ENCODE measurements around the gene GTPBP4.
A peak's percentile ranks its signal among the peaks of the same experiment; 100 is the strongest.
"Not testable (repeated sequence)": the region's sequence is repeated elsewhere in the genome, so short reads cannot be mapped to it uniquely, and the experiment has no call there.

Gene GTPBP4

DNA sequence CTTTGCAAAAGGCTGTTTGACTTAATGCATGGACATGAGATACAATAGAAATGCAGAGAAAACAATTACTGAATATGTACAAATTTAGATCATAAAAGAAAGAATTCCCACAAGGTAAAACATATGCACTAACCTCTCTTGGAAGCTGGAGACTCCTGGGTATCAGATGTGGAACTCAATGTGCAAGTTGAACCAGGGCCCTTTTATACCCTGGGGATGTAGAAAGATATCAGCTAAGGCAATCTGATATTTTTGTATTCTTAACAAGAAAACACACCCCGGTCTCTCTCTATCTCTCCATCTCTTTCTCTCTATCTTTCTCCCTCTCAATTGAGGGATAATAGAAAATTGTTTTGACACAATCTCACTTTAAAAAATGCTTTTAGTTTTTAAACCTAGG is 37.4 kb downstream of the GTPBP4 start, which contains the start of gene IDI2:
Gene IDI2, minus strand, starts transcription at position 177 of the 400 bp plus-strand sequence. CDS start 1,136 bp downstream, outside the sequence.
- no peak for DNase-seq (ENCODE audit: low spot score)

DNA sequence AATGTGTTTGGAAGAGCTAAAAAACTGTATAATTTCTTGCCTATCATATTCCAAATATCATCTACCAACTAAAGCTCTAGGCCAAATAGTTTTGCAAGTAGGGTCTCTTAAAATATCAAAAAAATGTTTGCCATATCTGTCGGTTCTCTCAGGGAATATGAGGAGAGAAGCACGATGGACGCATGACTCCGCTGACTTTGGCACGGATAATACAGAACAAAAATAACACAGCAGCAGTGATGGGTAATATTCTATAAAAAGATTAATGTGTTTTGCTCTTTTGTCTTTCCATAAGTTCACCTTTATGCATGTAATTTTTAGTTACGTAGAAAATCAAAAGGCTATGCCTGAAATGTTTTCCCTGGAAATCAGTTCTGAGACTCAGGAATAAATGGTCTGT is 38.3 kb downstream of the GTPBP4 start:
- no peak for DNase-seq (ENCODE audit: low spot score)

DNA sequence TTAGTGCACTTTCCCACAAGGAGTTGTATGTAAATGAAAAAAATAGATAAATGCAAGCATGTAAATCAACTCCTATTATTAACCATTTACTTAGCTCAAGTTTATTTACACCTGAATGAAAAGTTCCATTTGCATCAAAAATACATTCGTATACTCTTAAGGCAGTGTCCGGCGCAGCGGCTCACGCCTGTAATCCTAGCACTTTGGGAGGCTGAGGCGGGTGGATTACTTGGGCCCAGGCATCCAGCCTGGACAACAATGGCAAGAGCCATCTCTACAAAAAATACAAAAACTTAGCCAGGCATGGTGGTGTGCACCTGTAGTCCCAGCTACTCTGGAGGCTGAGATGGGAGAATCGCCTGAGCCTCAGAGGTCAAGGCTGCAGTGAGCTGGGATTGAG is 41.6 kb downstream of the GTPBP4 start:
- no peak for DNase-seq (ENCODE audit: low spot score)

DNA sequence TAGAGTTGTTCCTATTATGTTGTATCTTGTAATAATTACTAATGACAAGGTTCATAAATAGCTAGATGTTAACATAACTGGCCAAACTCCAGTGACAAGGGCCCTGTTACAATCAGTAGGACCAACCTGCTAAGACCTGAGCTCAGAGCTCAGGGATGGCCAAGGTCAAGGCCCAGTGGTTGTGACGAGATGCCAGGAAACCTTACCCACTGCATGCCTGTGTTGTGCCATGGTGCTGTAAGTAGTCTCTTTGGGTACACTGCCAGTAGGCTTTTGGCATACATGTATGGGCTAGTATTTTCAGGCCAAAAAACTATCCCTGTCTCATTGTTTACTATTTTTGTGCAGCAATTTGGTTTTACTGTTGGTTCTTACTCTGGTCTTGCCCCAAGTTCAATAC is 45.4 kb downstream of the GTPBP4 start:
- no peak for DNase-seq (ENCODE audit: low spot score)

DNA sequence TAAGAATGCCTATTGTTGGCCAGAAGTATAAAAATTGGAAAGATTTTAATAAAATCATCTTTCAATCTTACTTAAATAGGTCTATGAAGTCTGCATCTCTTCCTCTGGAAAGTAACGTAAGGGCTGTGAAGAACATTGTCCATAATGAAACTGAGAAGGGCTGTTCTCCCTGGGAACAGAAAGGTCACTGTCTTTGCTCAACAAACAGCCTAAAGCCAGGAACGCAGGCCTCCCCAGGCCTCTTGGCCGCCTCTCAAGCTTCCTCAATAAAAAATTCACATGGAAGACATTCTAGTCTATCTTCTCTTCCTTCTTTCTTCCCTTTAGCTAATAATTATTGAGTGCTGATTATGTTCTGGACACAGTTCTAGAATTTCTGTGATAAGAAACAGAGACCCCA is 46.5 kb downstream of the GTPBP4 start:
- DNase-seq (ENCODE audit: low spot score), result no peak

DNA sequence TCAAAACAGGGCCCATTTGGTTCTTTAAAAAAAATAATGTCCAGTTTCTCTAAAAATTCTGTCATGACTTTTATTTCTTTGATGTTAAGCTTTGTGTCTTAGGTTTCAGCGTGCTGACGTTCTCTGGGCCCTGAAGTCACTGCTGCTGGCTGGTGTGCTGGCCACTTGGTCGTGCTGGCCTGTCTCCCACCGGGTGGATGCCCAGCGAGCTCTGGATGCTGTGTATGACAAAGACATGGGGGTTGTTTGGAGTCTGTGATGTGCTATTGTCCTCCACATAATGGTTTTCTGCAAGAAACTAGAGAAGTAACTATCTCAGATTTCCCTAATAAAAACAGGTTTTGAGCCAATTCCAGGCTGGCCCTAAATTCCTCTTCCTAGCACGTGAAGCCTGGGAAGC is 47.0 kb downstream of the GTPBP4 start:
- no peak for DNase-seq (ENCODE audit: low spot score)

DNA sequence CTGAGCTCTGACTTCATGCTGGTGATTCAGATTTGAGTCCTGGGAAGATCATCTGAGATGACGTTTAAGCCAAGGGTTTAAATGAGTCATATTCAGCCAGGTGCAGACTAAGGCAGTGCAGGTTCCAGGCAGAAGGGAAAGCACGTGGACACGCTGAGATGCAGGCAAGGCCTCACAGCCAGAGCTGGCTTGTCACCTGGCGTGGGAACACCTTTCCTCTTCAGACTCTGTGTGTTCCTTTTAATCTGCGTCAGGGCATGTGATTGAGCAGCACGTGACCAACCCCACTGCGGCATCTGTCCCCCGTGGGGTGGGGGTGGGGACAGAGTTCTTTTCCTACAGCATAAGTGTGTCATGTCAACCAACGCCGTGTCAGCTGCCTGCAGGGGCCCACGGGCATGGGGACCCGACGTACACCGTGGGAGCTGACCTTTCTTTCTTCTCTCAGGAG is 48.1 kb downstream of the GTPBP4 start:
- peak; percentile 63 for DNase-seq (ENCODE audit: low spot score)

DNA sequence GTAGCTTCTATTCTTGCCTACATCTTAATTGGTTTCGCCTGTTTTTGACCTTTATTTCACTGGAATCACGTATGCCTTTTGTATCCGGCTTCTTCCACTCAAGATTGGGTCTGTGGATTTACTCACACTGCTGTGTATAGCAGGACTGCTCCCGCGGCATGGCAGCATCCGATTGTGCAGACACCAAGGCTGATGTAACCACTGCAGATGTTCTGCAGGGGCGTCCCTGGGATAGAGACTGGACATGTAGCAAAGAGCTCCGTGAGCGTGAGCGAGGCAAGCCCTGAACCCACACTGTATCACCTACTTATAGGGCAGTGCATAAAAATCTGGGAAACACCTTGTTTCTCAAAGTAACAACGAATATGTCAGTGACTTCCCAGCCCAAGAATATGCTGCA is 48.9 kb downstream of the GTPBP4 start:
- no peak for DNase-seq (ENCODE audit: low spot score)

DNA sequence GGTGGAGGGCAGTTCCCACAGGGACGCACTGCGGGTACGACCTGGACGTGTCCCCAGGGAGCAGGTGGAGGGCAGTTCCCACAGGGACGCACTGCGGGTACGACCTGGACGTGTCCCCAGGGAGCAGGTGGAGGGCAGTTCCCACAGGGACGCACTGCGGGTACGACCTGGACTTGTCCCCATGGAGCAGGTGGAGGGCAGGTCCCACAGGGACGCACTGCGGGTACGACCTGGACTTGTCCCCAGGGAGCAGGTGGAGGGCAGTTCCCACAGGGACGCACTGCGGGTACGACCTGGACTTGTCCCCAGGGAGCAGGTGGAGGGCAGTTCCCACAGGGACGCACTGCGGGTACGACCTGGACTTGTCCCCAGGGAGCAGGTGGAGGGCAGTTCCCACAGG is 50.5 kb downstream of the GTPBP4 start:
- not testable (repeated sequence) for DNase-seq (ENCODE audit: low spot score)

DNA sequence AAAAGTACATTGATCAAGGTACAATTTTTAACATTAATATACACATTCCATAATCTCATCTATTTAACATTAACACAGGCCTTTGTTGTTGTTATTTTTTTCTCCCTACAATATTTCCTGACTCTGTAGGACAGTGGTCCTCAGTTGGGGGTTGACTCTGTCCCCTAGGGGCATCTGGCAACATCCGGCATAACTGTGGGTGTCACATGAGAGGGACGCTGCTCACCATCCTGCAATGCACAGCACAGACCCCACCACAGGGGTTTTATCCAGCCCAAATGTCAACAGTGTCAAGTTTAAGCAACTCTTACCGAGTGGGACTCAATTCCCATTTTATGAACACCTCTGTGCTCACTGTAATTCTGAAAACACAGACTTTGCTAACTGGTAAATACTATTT is 51.9 kb downstream of the GTPBP4 start:
- no peak for DNase-seq (ENCODE audit: low spot score)

DNA sequence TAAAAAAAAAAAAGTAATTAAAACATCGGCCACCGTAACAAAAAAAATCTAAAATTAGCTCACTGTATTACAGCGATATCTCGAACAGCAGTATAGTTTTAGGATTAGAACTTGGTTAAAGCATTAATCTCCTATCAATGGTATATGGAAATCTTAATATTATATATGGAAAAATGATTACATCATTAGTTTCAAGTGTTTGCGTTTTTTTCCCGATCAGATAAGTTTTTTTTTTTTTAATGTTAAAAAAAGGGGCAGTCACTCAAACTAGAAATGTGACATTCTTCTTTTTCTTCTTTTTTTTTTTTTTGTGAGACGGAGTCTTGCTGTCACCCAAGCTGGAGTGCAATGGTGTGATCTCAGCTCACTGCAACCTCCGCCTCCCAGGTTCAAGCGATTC is 53.3 kb downstream of the GTPBP4 start:
- no peak for DNase-seq (ENCODE audit: low spot score)

DNA sequence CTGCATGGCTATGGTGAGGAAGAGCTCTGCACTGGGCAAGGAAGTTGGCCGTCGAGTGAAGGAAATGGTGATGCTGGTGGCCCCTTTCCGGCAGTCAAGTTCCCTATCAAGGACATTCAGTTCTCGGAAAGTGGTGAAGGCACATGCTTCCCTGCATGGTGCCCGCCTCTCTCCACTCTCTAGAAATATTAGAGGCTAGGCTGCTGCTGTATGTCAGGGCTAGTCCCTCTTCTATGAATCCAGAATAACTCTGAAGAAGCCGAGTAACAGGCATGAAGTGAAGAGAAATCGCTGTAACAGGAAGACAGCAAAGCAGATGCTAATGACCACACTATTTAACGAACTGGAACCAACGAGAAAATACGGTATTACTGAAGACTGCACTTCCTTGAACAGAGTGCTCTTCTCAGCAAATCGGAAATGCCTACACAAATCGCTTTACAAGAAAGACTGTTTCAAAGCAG is 55.3 kb downstream of the GTPBP4 start:
- DNase-seq (ENCODE audit: low spot score), result no peak

DNA sequence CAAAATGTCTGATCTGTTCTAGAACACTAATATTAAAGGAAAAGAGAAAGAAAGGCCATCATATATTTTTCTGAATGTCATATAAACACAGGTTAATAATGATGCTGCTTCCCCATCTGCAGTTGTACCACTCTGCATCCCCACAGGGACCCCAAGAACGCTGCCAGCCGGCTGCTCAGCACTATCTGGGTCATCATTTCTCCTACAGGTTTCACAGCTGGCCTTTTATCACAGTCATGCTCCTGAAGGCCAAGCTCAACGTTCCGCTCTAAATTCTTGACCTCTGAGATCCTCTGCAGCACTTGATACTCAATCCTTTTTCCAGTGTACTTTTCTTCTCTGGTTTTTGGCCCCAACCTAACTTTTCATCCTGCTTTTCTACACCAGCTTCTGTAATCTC is 55.9 kb downstream of the GTPBP4 start:
- no peak for DNase-seq (ENCODE audit: low spot score)

DNA sequence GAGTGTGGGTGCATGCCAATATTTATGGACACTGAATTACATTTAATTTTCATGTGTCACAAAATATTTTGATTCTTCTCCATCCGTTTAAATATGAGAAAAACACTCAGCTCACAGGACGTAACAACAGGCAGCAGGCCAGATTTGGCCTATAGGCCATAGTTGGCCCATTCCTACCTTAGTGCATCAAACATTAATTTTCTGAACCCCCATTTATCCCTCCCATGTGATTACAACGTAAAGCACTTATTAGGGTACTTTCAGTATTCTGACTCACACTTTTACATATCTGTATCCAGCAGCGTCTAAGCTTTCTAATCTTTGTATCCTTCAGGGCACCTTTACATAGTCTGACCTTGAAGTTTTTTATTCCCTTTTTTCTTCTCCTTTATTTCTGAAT is 56.7 kb downstream of the GTPBP4 start:
- no peak for DNase-seq (ENCODE audit: low spot score)

DNA sequence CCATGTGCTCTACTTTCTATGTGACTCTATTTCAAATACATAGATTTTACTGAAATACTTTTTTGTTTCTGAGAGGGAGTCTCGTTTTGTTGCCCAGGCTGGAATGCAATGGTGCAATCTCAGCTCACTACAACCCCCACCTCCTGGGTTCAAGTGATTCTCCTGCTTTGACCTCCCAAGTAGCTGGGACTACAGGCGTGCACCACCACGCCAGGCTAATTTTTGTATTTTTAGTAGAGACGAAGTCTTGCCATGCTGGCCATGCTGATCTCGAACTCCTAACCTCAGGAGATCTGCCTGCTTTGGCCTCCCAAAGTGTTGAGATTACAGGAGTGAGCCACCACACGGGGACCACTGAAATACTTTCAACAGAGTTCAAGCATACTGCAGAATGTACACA is 57.2 kb downstream of the GTPBP4 start:
- DNase-seq (ENCODE audit: low spot score), result no peak

DNA sequence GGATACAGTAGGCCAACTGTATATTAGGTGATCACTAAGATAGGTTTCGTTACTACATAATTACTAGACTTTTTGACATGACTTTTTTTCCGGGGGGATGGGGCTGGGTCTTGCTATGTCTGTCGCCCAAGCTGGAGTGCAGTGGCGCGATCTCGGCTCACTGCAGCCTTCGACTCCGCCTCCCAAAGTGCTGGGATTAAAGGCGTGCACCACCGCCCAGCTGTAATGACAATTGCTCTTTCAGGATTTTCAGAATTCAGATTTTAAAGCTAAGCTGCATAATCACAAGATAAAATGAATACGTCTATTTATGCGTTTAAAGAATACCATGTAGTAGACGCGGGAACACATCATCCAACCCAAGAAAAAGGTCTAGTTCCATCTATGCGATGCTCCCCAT is 59.7 kb downstream of the GTPBP4 start:
- DNase-seq (ENCODE audit: low spot score), result peak; percentile 36

DNA sequence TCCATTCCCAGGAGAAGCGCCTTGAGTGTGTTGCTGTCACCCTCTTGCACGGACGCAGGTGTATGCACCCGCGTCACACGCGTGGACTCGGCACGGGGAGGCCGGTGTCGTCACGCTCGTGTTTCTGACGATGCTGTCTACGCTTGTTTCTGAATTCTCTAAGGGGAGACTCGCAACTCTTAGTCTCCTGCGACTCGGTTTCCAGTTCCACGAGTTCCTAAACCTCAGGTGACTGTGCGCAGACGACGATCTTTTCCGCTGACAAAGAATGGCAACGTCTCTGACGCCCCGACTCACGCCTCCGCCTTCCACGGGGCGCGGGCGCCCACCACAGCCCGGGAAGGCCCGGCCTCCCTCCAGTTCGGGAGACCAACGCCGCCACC is 60.1 kb downstream of the GTPBP4 start:
- DNase-seq (ENCODE audit: low spot score), result peak; percentile 38

DNA sequence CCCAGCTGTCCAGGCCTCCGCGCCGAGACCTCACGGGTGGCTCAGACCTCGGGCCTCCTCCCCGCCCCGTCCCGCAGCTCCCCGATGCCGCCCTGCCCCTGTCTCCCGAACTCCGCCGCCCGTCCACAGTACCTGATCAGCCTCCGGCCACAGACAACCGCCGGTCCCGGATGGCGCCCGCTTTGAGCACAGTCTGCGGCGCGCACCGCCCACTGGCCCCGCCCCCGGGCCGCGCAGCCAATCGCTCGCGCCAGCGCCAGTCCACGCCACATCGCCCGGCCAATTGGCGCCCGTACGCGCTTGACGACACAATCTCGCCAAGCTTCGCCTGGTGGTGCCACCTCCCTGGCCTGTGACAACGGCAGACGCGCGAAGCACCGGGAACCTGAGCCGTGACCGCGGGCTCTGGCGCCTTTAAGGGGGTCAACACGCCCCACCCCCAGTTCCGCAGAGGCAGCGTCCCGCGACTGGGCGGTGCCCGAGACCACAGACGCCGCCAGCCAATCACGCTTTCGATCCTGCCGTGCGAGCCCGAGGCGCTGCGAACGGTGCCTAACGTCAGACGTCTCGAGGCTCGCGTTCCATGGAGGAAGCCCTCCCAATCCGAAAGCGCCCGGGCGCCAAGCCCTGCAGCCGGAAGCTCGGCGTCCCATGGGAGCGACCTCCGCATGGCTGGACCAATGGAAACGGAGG is 60.6 kb downstream of the GTPBP4 start, which contains the start of gene IDI1:
Gene IDI1, minus strand, starts transcription at position 388 of the 693 bp plus-strand sequence. Its CDS starts 116 bp downstream, at position 272.
- peak; percentile 99 for DNase-seq (ENCODE audit: low spot score)

DNA sequence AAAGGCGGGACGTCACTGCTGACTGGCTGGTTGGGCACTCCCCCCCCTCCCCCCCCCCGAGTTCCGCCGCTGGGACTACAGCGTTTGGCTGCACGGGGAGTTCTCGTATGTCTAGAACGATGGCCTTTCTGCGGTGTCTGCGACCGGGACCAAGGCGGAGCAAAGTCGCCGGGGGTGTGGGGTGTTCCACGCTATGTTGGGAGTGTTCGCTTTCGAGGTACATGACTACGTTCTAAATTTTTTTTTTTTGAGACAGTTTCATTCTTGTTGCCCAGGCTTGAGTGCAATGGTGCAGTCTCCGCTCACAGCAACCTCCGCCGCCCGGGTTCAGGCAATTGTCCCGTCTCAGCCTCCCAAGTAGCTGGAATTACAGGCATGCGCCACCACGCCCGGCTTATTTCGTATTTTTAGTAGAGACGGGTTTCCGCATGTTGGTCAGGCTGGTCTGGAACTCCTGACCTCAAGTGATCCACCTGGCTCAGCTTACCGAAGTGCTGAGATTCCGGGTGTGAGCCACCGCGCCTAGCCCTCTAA is 61.3 kb downstream of the GTPBP4 start:
- peak; percentile 63 for DNase-seq (ENCODE audit: low spot score)

DNA sequence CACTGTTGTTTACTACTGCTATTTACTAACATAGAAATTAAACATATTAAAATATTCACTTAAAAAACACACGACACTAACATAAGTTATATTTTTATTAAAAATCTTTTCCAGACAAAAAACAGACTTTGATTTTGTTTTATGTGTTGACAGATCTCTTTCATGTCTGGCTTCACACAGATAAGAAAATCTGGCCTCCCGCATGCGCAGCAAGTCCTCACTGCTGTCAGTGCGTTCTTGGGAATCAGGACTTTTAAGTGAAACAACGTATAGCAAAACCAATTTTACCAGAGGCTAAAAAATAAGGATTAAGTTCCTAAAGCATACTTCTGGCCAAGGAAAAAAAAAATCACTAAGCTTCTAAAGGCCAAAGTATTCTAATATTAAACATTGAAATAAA is 61.9 kb downstream of the GTPBP4 start:
- DNase-seq (ENCODE audit: low spot score), result peak; percentile 82

DNA sequence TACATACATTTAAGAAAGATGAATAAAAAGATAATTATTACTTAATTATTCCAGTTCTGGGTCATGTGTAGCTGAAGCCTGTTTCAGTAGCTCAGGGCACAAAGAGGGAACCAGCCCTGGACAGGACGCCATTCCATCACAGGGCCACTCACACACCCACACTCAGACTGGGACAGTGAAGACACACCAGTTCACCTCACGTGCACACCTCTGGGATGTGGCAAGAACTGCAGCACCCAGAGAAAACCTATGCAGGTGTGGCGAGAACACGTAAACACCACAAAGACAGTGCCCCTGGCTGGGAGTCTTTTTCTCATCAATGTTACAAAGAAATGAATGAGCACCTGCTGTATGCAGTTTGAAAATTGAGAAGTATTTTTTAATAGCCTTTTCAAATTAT is 62.3 kb downstream of the GTPBP4 start:
- peak; percentile 53 for DNase-seq (ENCODE audit: low spot score)

DNA sequence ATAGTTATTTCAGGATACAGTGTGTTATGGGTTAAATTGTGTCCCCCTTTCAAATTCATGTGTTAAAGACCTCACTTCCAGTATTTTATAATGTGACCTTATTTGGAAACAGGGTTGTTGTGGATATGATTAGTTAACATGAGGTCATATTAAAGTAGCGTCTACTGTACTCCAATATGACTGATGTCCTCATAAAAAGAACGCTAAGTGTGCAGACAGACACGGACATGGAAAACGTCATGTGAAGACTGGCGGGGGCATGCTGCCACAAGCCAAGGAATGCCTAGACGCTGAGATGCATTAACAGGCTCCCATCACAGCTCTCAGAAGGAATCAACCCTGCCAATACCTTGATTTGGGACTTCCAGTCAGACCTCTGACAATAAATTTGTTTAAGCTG is 66.5 kb downstream of the GTPBP4 start:
- peak; percentile 89 for DNase-seq (ENCODE audit: low spot score)

DNA sequence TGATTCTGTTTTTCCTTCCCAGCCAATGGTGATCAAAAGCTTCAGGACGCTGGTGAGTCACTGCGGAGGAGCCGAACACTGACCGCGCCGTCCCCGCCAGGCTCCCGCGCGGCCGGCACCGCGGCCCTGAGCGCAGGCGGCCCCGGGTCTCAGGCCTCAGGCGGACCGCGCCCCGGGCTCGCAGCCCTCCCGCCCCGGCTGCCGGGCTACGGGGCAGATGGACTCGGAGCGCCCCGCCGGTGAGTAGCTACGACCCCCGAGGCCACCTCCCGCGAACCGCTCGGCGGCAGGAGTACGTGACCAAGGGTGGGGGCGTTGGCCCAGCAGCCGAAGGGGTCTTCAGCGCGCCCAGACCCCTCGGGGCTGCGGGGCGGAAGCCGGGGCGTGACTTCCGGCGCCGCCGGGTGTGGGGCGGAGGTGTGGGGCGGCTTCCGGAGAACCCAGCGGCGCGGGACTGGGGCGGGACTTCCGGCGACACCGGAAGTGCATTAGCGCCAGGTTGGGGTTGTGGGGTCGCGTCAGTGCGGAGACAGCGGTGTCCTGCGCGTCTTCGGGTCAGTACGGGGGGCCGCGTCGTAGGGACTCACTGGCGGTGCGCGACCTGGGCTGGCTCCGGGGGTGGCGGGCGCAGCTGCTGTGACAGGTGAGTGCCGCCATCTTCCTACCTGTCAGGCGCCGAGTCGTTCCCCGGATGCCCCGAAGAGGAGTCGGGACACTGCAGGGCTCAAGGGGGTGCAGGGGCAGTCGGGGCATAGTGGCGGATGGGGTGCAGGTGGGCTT is 68.3 kb downstream of the GTPBP4 start, which contains the start of gene WDR37:
Gene WDR37, plus strand, starts transcription at position 60 of the 780 bp plus-strand sequence. CDS start 15,771 bp downstream, outside the sequence.
- DNase-seq (ENCODE audit: low spot score), result peak; percentile 96

All from RKO (cell line).